GM23338 (cell line): ENCODE results near the gene CAMK2N2. TPM values are rescaled to one million over a fixed set of nuclear protein-coding genes. Genes with fewer than 3 reads are reported as not detected.

Experiments
- ATAC-seq: fragments of 200-7000 bp; cut with Tn5 transposase; 3 replicates; pipeline ENCODE4 v1.9.1; 2020
- DNase-seq: peaks from one replicate; pipeline ENCODE4 v3.0.0-alpha.2; 2015; ENCODE audit warnings: low spot score
- H2AFZ ChIP-seq: fragments of 200-600 bp; sonication (generic); 2 replicates; pipeline ENCODE4 v1.8.0; 2016; ENCODE audit warnings: antibody characterized with exemption, mild to moderate bottlenecking, moderate library complexity
- H3F3A ChIP-seq: fragments of 200-600 bp; sonication (generic); replicated peaks from 2 replicates; pipeline ENCODE4 v1.8.0; 2017; ENCODE audit warnings: antibody characterized with exemption, mixed run types, low read depth
- H3K27ac ChIP-seq: fragments of 200-600 bp; sonication (generic); 2 replicates; pipeline ENCODE4 v1.6.1; 2016; ENCODE audit warnings: low read depth
- H3K27me3 ChIP-seq: fragments of 200-600 bp; sonication (generic); 2 replicates; pipeline ENCODE4 v1.8.0; 2016; ENCODE audit warnings: mild to moderate bottlenecking, mixed run types, moderate library complexity; ENCODE audit not compliant: insufficient read depth
- H3K36me3 ChIP-seq: fragments of 200-600 bp; sonication (generic); 2 replicates; pipeline ENCODE4 v1.8.0; 2016; ENCODE audit warnings: mild to moderate bottlenecking; ENCODE audit not compliant: insufficient read depth
- H3K4me1 ChIP-seq: fragments of 200-600 bp; sonication (generic); 2 replicates; pipeline ENCODE4 v1.8.0; 2016; ENCODE audit warnings: mild to moderate bottlenecking, moderate library complexity; ENCODE audit not compliant: insufficient read depth
- H3K4me2 ChIP-seq: fragments of 200-600 bp; sonication (generic); 2 replicates; pipeline ENCODE4 v1.7.1; 2017; ENCODE audit warnings: mixed run types
- H3K4me3 ChIP-seq: fragments of 200-600 bp; sonication (generic); 2 replicates; pipeline ENCODE4 v1.6.1; 2016; ENCODE audit warnings: mixed run types
- H3K79me2 ChIP-seq: fragments of 200-600 bp; sonication (generic); replicated peaks from 2 replicates; pipeline ENCODE4 v1.8.0; 2017; ENCODE audit warnings: mild to moderate bottlenecking; ENCODE audit not compliant: insufficient read depth
- H3K9me2 ChIP-seq: fragments of 200-600 bp; sonication (generic); 2 replicates; pipeline ENCODE4 v1.8.0; 2017; ENCODE audit not compliant: insufficient read depth
- H4K20me1 ChIP-seq: fragments of 200-600 bp; sonication (generic); replicated peaks from 2 replicates; pipeline ENCODE4 v1.8.0; 2017; ENCODE audit warnings: mild to moderate bottlenecking; ENCODE audit not compliant: insufficient read depth
- H3K27ac Mint-ChIP-seq: 2 replicates; pipeline ENCODE4 v1.8.0; 2020; ENCODE audit warnings: inconsistent platforms, mild to moderate bottlenecking, moderate library complexity, mixed read lengths
- H3K27me3 Mint-ChIP-seq: 3 replicates; pipeline ENCODE4 v1.8.0; 2022; ENCODE audit warnings: low read depth, mild to moderate bottlenecking, moderate library complexity, mixed read lengths, inconsistent platforms; ENCODE audit not compliant: insufficient read depth, poor library complexity
- H3K36me3 Mint-ChIP-seq: 3 replicates; pipeline ENCODE4 v1.8.0; 2021; ENCODE audit warnings: low read depth, mild to moderate bottlenecking, inconsistent platforms, moderate library complexity, mixed read lengths
- H3K4me1 Mint-ChIP-seq: 3 replicates; pipeline ENCODE4 v1.8.0; 2020; ENCODE audit warnings: mild to moderate bottlenecking, inconsistent platforms, mixed read lengths
- H3K4me3 Mint-ChIP-seq: 3 replicates; pipeline ENCODE4 v1.8.0; 2021; ENCODE audit warnings: moderate library complexity, mild to moderate bottlenecking, inconsistent platforms, mixed read lengths
- H3K9me3 Mint-ChIP-seq: 3 replicates; pipeline ENCODE4 v1.8.0; 2020; ENCODE audit warnings: moderate library complexity, mild to moderate bottlenecking, inconsistent platforms, mixed read lengths
- CREB1 ChIP-seq: fragments of 250-450 bp; sonication (Bioruptor Pico); IDR thresholded peaks from 2 replicates; pipeline ENCODE4 v1.5.0; 2020; ENCODE audit warnings: low read depth, mild to moderate bottlenecking, moderate library complexity
- CTCF ChIP-seq, 2 experiments: fragments of 200-600 bp in 1 of 2; sonication (generic) in 1 of 2; conservative IDR thresholded peaks; 2 replicates each; pipeline versions ENCODE4 v1.5.1 to v1.6.1; 2016 to 2017; ENCODE audit warnings: antibody characterized with exemption in 2 of 2, low read depth in 2 of 2, mild to moderate bottlenecking in 2 of 2, moderate library complexity in 1 of 2
- EZH2phosphoT487 ChIP-seq: fragments of 200-600 bp; sonication (generic); IDR thresholded peaks from one replicate; pipeline ENCODE4 v1.8.1; 2018; ENCODE audit warnings: antibody characterized with exemption; ENCODE audit not compliant: unreplicated experiment
- JUNB ChIP-seq: IDR thresholded peaks from one replicate; pipeline ENCODE4 v1.6.1; 2016; ENCODE audit warnings: antibody characterized with exemption; ENCODE audit not compliant: unreplicated experiment
- NANOG ChIP-seq: IDR thresholded peaks from 2 replicates; pipeline ENCODE4 v1.6.1; 2016; ENCODE audit warnings: antibody characterized with exemption, borderline replicate concordance
- POLR2AphosphoS5 ChIP-seq: IDR thresholded peaks from 2 replicates; pipeline ENCODE4 v1.6.1; 2016; ENCODE audit warnings: antibody characterized with exemption, low read depth
- STAT1 ChIP-seq: IDR thresholded peaks from one replicate; pipeline ENCODE4 v1.6.1; 2016; ENCODE audit warnings: antibody characterized with exemption; ENCODE audit not compliant: unreplicated experiment
- ZNF114 ChIP-seq: fragments of 250-450 bp; sonication (Bioruptor Pico); IDR thresholded peaks from 2 replicates; pipeline ENCODE4 v1.5.0; 2020; ENCODE audit warnings: mild to moderate bottlenecking, moderate library complexity
- ZNF331 ChIP-seq: fragments of 250-450 bp; sonication (Bioruptor Pico); IDR thresholded peaks from 2 replicates; pipeline ENCODE4 v1.5.0; 2020; ENCODE audit warnings: low read depth, mild to moderate bottlenecking, moderate library complexity
- ZNF462 ChIP-seq: fragments of 250-450 bp; sonication (Bioruptor Pico); IDR thresholded peaks from 2 replicates; pipeline ENCODE4 v1.5.0; 2020; ENCODE audit warnings: mild to moderate bottlenecking, moderate library complexity
- polyA plus RNA-seq: library from polyadenylated mRNA; unstranded; fragments of >200 nt; fragmentation: Nextera tagmentation; extraction: Ambion mirVana; gene quantifications from 2 replicates; pipeline ENCODE4 v1.2.1, GENCODE V29; 2016
- total RNA-seq: library from RNA; depleted of rRNA; stranded (reverse); fragments of >200 nt; shearing (Covaris generic); gene quantifications from 2 replicates; pipeline ENCODE4 v1.2.3, GENCODE V29; 2014

The CAMK2N2 gene
- total and polyA plus RNA-seq, 2 experiments from 2014 or later = 0.32 to 1.3 TPM

- no peaks in the 10 kb centered on the region; the same call in 2 of the 3 replicates for H3K36me3 Mint-ChIP-seq
- no peaks in the 10 kb centered on the region for H3K9me2 ChIP-seq
- peaks cover 44% of the 10 kb centered on the region for H3K27me3 ChIP-seq
- H3K79me2 ChIP-seq = no peaks in the 10 kb centered on the region
- no peak overlapping the region for H3K4me3 Mint-ChIP-seq
- 0 out of 2 replicates have a peak, but pooled peaks cover 10% of the 10 kb centered on the region for H4K20me1 ChIP-seq
- H3F3A ChIP-seq = no peaks in the 10 kb centered on the region
- no peak overlapping the region for H3K4me3 ChIP-seq
- H3K27me3 Mint-ChIP-seq = peaks cover 37% of the 10 kb centered on the region
- no peak overlapping the region for H3K27ac ChIP-seq
- H3K4me2 ChIP-seq = no peak overlapping the region
- H3K36me3 ChIP-seq = no peaks in the 10 kb centered on the region
- no peak for ATAC-seq
- peaks cover 11% of the 10 kb centered on the region for H3K4me1 Mint-ChIP-seq
- H3K4me1 ChIP-seq = no peaks in the 10 kb centered on the region
- no peaks in the 10 kb centered on the region; the same call in 2 of the 3 replicates for H3K9me3 Mint-ChIP-seq
- no peak for DNase-seq
- H3K27ac Mint-ChIP-seq = no peak overlapping the region
- no peak overlapping the region for H2AFZ ChIP-seq
- TF ChIP-seq NANOG (no peak), ZNF462 (no peak), POLR2AphosphoS5 (no peak), JUNB (no peak)
Measured at GRCh38 chr3:184235381-184236032, 25.8 kb downstream of the CAMK2N2 start.

DNA sequence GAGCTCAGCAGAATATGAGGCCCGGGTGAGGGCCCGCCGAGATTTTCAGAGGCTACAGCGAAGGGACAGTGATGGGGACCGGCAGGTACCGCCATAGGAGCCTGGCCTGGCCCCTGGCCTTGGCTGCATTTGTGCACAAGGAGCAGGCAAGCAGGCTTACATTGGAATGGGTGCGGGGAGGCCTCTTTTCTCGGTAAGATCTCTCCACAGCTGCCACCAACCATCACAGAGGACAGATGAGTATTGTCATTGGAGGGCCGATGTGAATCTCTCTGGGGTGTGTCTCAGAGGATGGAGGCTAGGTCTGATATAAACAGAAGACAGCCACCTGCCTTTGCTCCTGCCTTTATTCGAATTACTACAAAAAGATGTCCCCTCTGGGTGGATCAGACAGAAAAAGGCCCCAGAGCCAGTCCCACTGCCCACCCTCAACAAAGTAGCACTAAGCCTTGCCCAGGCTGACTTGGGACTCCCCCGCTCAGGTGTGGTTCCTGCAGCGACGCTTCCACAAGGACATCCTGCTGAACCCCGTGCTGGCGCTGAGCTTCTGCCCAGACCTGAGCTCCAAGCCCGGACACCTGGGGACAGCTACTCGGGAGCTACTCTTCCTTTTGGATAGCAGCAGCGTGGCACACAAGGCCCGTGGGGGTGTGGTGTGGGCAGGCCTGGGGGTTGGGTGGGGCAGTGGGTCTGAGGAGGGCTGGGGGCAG lies 26.5 kb downstream of the CAMK2N2 start:
- TF ChIP-seq EZH2phosphoT487 = no peak
- TF ChIP-seq STAT1 = no peak
- no peak for TF ChIP-seq CTCF (conservative IDR thresholded peaks at IDR 0.05; ENCODE audit: low read depth in 2 of 2)
- no peak for TF ChIP-seq ZNF114 (CRISPR knock-in tag)
- no peak for TF ChIP-seq CREB1 (CRISPR knock-in tag)
- no peak for TF ChIP-seq ZNF331 (CRISPR knock-in tag)
- TF ChIP-seq POLR2AphosphoS5 = no peak
- no peak overlapping the region for H3K4me3 ChIP-seq
- Mint-ChIP-seq H3K4me1 (peaks cover 11% of the 10 kb centered on the region), H3K9me3 (no peaks in the 10 kb centered on the region; the same call in 2 of the 3 replicates), H3K27me3 (peaks cover 40% of the 10 kb centered on the region), H3K36me3 (no peaks in the 10 kb centered on the region; the same call in 2 of the 3 replicates), H3K27ac (no peak overlapping the region), H3K4me3 (no peak overlapping the region)
- ATAC-seq (no peak), DNase-seq (no peak)
- H4K20me1 ChIP-seq = 0 out of 2 replicates have a peak, but pooled peaks cover 6% of the 10 kb centered on the region
- no peak overlapping the region for H2AFZ ChIP-seq
- no peaks in the 10 kb centered on the region for H3K4me1 ChIP-seq
- H3K4me2 ChIP-seq = no peak overlapping the region
- H3K79me2 ChIP-seq = no peaks in the 10 kb centered on the region
- no peaks in the 10 kb centered on the region for H3F3A ChIP-seq
- no peaks in the 10 kb centered on the region for H3K36me3 ChIP-seq
- peaks cover 46% of the 10 kb centered on the region for H3K27me3 ChIP-seq
- H3K27ac ChIP-seq = no peak overlapping the region
- H3K9me2 ChIP-seq = no peaks in the 10 kb centered on the region
